Vagina (tissue), 2 donors: ENCODE measurements around the gene IGLL5. TPM values are rescaled to one million over a fixed set of nuclear protein-coding genes. Genes with fewer than 3 reads are reported as not detected.

ENCODE experiments used
- DNase-seq, 2 donors: peaks; one replicate each; pipeline ENCODE4 v3.0.0-alpha.2; 2017; ENCODE audit errors: extremely low spot score in 2 of 2
- H3K27ac ChIP-seq: fragments of 200-600 bp; sonication (generic); one replicate; pipeline ENCODE4 v1.5.1; 2019
- H3K27me3 ChIP-seq: fragments of 200-600 bp; sonication (generic); one replicate; pipeline ENCODE4 v1.5.1; 2019
- H3K36me3 ChIP-seq, 2 donors: fragments of 200-600 bp; sonication (generic); one replicate each; pipeline ENCODE4 v1.5.1; 2017 to 2019
- H3K4me1 ChIP-seq: fragments of 200-600 bp; sonication (generic); one replicate; pipeline ENCODE4 v1.5.1; 2019
- H3K4me3 ChIP-seq, 2 donors: fragments of 200-600 bp; sonication (generic); 1 replicate in 1 of 2; 2 replicates in 1 of 2; pipeline ENCODE4 v1.5.1; 2016 to 2019
- H3K9me3 ChIP-seq: fragments of 200-600 bp; sonication (generic); one replicate; pipeline ENCODE4 v1.5.1; 2019
- CTCF ChIP-seq, 3 experiments: fragments of 450-650 bp in 2 of 3; fragments of 200-600 bp in 1 of 3; sonication (generic) in 1 of 3; IDR thresholded peaks; one replicate each; pipeline ENCODE4 v1.5.1; 2017 to 2019; ENCODE audit warnings: antibody characterized with exemption in 3 of 3, mild to moderate bottlenecking in 2 of 3, moderate library complexity in 2 of 3
- POLR2A ChIP-seq, 2 donors: fragments of 450-650 bp; IDR thresholded peaks; one replicate each; pipeline ENCODE4 v1.6.1; 2017; ENCODE audit warnings: antibody characterized with exemption in 2 of 2, mild to moderate bottlenecking in 2 of 2, moderate library complexity in 2 of 2
- POLR2AphosphoS5 ChIP-seq, 2 donors: sonication (generic); formaldehyde crosslinking; IDR thresholded peaks; one replicate each; pipeline ENCODE4 v1.9.0; 2017; ENCODE audit warnings: antibody characterized with exemption in 2 of 2, mild to moderate bottlenecking in 2 of 2, low read depth in 1 of 2; ENCODE audit not compliant: insufficient read depth in 1 of 2
- intact Hi-C: fragments of 100-400 bp; cut with DNase I; formaldehyde crosslinking; loops from one replicate; pipeline ENCODE4 v1.15.1; 2023
- total RNA-seq: library from RNA; depleted of rRNA; stranded (reverse); fragments of >200 nt; gene quantifications from one replicate; pipeline ENCODE4 v1.2.3, GENCODE V29; 2016

IGLL5 gene
- 1.7 TPM for total RNA-seq

DNA sequence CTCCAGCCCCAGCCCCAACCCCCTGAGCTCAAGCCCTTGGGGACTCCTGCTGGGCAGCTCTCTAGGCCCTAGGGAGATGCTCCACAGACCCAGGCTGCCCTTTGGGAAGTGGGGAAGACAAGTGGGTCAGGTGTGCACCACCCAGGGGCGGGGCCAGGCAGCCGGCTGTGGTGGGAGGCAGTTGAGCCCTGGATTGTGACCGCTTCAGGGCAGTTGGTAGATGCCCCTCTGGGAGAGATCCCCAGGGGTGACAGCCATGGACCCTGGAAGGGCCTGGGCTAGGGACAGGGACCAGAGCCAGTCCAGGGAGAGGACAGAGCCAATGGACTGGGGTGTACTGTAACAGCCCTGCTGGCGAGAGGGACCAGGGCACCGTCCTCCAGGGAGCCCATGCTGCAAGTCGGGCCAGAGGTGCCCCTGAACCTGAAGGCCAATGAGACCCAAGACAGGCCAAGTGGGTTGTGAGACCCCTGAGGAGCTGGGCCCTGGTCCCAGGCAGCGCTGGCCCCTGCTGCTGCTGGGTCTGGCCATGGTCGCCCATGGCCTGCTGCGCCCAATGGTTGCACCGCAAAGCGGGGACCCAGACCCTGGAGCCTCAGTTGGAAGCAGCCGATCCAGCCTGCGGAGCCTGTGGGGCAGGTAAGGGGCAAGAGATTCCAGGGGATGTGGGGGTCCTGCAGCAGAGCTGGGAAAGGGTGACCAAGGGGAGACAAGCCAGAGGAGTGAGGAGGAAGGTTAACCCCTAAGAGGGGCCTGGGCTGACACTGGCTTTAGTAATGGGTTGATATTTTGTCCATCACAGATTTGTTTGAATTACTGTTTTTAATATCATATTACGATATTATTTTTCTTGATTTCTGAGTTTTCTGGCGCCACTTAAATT is at the start of gene IGLL5:
Gene IGLL5 (plus strand): TSS at position 196 of the 883 bp plus-strand sequence. CDS start 238 bp downstream, at position 434.
- Histone ChIP-seq H3K36me3 (no peaks in the 10 kb centered on the region), H3K4me3 (no peak within 1 kb of the TSS), H3K27ac (no peak within 1 kb of the TSS), H3K4me1 (no peaks in the 10 kb centered on the region), H3K9me3 (no peaks in the 10 kb centered on the region), H3K27me3 (no peaks in the 10 kb centered on the region)
- DNase-seq = no peak
- TF ChIP-seq CTCF (IDR thresholded peaks at IDR 0.05) = no peak
- TF ChIP-seq POLR2A (IDR thresholded peaks at IDR 0.05) = no peak
- intact Hi-C loops = no loop called here

- Histone ChIP-seq H3K4me3 (no peak overlapping the region), H3K27me3 (no peaks in the 10 kb centered on the region), H3K36me3 (no peaks in the 10 kb centered on the region), H3K27ac (no peak overlapping the region), H3K9me3 (no peaks in the 10 kb centered on the region), H3K4me1 (no peaks in the 10 kb centered on the region)
- TF ChIP-seq CTCF (IDR thresholded peaks at IDR 0.05) (no peak), POLR2AphosphoS5 (IDR thresholded peaks at IDR 0.05; ENCODE audit: insufficient read depth in 1 of 2, low read depth in 1 of 2) (no peak), POLR2A (IDR thresholded peaks at IDR 0.05) (no peak)
- no peak for DNase-seq
- intact Hi-C loops = no loop called here
These were observed 49.3 kb upstream of the IGLL5 start for GRCh38 chr22:22838148-22838786.

DNA sequence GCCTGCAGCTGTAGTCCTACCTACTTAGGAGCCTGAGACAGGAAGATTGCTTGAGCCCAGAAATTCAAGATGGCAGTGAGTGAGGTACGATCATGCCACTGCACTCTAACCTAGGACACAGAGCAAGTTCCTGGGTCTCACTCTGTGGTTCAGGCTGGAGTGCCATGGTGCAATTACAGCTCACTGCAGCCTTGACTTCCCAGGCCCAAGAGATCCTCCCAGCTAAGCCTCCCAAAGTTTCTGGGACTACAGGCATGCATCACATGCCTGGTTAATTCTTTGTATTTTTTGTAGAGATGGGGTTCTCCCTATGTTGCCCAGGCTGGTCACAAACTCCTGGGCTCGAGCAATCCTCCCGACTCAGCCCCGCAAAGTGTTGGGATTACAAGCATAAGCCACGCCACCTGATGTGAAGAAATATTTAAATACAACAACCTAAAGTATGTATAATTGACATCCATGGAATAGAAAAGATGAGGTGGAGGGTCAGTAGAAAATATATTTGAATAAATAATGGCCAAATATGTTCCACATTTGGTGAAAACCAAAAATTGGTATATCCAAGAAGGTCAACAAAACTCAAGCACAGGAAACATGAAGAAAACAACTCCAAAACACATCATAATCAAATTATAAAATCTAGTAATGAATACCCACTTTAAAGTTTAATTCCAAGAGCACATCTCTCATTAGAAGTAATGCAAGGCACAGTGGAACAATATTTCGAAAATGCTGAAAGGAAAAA is 47.9 kb upstream of the IGLL5 start:
- Histone ChIP-seq H3K27me3 (no peaks in the 10 kb centered on the region), H3K4me3 (no peak overlapping the region), H3K36me3 (no peaks in the 10 kb centered on the region), H3K27ac (no peak overlapping the region), H3K4me1 (no peaks in the 10 kb centered on the region), H3K9me3 (no peaks in the 10 kb centered on the region)
- no peak for DNase-seq
- no peak for TF ChIP-seq POLR2A (IDR thresholded peaks at IDR 0.05)
- no peak for TF ChIP-seq CTCF (IDR thresholded peaks at IDR 0.05)
- no peak for TF ChIP-seq POLR2AphosphoS5 (IDR thresholded peaks at IDR 0.05; ENCODE audit: insufficient read depth in 1 of 2, low read depth in 1 of 2)
- intact Hi-C loops = no loop called here

DNA sequence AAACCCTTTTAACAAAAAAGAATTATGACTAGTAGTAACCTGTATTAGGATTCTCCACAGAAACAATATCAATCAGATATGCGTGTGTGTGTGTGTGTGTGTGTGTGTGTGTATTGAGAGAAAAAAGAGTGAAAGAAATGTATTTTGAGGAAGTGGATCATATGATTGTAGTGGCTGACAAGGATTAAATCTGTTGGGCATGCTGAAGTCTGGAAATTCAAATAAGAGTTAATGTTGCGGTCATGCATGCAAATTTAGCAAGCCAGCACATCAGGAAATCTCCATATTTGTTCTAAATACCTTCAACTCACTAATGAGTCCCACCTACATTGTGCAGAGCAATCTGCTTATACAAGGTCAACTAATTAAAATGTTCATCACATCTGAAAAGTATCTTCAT is 46.8 kb upstream of the IGLL5 start:
- intact Hi-C loops = no loop called here
- H3K36me3 ChIP-seq = no peaks in the 10 kb centered on the region
- no peaks in the 10 kb centered on the region for H3K27me3 ChIP-seq
- DNase-seq = no peak
- H3K4me1 ChIP-seq = no peaks in the 10 kb centered on the region
- TF ChIP-seq POLR2AphosphoS5 (IDR thresholded peaks at IDR 0.05; ENCODE audit: insufficient read depth in 1 of 2, low read depth in 1 of 2) (no peak), CTCF (IDR thresholded peaks at IDR 0.05) (no peak), POLR2A (IDR thresholded peaks at IDR 0.05) (no peak)
- H3K9me3 ChIP-seq = no peaks in the 10 kb centered on the region
- no peak overlapping the region for H3K27ac ChIP-seq
- H3K4me3 ChIP-seq = no peak overlapping the region
